Adrenal gland (tissue), 12 donors: ENCODE results near the gene AOC1. TPM values are rescaled to one million over a fixed set of nuclear protein-coding genes. Genes with fewer than 3 reads are reported as not detected.

Experiments used
- DNase-seq, 7 donors: peaks; one replicate each; pipeline ENCODE4 v3.0.0-alpha.2; 2019 to 2020
- H3K27ac ChIP-seq, 5 donors: fragments of 200-600 bp; sonication (generic) in 4 of 5; 1 replicate in 3 of 5; 2 replicates in 2 of 5; pipeline versions ENCODE4 v1.5.1 to v1.8.0; 2016 to 2020; ENCODE audit warnings: mild to moderate bottlenecking in 1 of 5
- H3K27me3 ChIP-seq: fragments of 200-600 bp; 2 replicates; pipeline ENCODE4 v1.8.0; 2021
- H3K36me3 ChIP-seq, 2 donors: fragments of 200-600 bp; replicated peaks in 1 of 2; 1 replicate in 1 of 2; 2 replicates in 1 of 2; pipeline versions ENCODE4 v1.5.1 to v1.8.0; 2018 to 2022
- H3K4me1 ChIP-seq, 2 donors: fragments of 200-600 bp; replicated peaks in 1 of 2; 1 replicate in 1 of 2; 2 replicates in 1 of 2; pipeline versions ENCODE4 v1.5.1 to v1.8.0; 2018 to 2021
- H3K4me3 ChIP-seq, 4 donors: fragments of 200-600 bp; sonication (generic) in 3 of 4; one replicate each; pipeline ENCODE4 v1.5.1; 2016 to 2018
- H3K9me3 ChIP-seq, 3 donors: fragments of 200-600 bp; sonication (generic) in 1 of 3; replicated peaks in 1 of 3; 1 replicate in 2 of 3; 2 replicates in 1 of 3; pipeline versions ENCODE4 v1.5.1 to v1.8.0; 2016 to 2021
- CTCF ChIP-seq, 6 experiments: fragments of 450-650 bp in 4 of 6; fragments of 200-600 bp in 2 of 6; sonication (generic) in 1 of 6; IDR thresholded peaks; 1 replicate in 5 of 6; 2 replicates in 1 of 6; pipeline versions ENCODE4 v1.5.1 to v1.8.0; 2016 to 2021; ENCODE audit warnings: antibody characterized with exemption in 6 of 6, mild to moderate bottlenecking in 2 of 6, moderate library complexity in 1 of 6
- POLR2A ChIP-seq, 2 donors: fragments of 450-650 bp; IDR thresholded peaks; one replicate each; pipeline ENCODE4 v1.6.1; 2017; ENCODE audit warnings: antibody characterized with exemption in 2 of 2, mild to moderate bottlenecking in 2 of 2, moderate library complexity in 1 of 2
- WGBS, 4 donors: extraction: QIAGEN DNeasy Blood & Tissue Kit in 2 of 4; methylation state at CpG; one replicate each; pipeline versions ENCODE4 v1.1.5 to v1.1.7; 2013 to 2017; 5-methylcytosine and 5-hydroxymethylcytosine counted together
- intact Hi-C, 2 donors: fragments of 100-400 bp; cut with DNase I; formaldehyde crosslinking; loops; one replicate each; pipeline versions ENCODE4 v1.14.1 to v1.15.0; 2022 to 2023
- polyA plus RNA-seq, 3 donors: library from polyadenylated mRNA; stranded (reverse); fragments of 200-250 nt in 2 of 3; fragments of 350-450 nt in 1 of 3; fragmentation: Illumina TruSeq in 1 of 3; extraction: RNeasy Lipid Tissue Mini Kit (QIAGEN cat#74804) in 1 of 3; gene quantifications; one replicate each; pipeline ENCODE4 v1.2.3, GENCODE V29; 2013 to 2014
- total RNA-seq, 9 donors: library from RNA; depleted of rRNA in 4 of 9; stranded (reverse); fragments of >200 nt in 4 of 9; fragments of 120-200 nt in 1 of 9; fragmentation: NEBNext Ultra II Directional in 1 of 9; extraction: Animal tissue kit (Norgen Biotek cat#: 25700) in 1 of 9; gene quantifications; one replicate each; pipeline versions ENCODE4 v1.1.0 to v1.2.4, GENCODE V29; 2013 to 2023
- donor health status: healthy with polysubstance abuse.
- donor health status: Bipolar disorder and iron deficiency.
- donor health status: DM: yes; HTN: yes; CAD: no.
- donor health status: DM: no; HTN: no; CAD: no.
- donor health status: DM: no; HTN: no; CAD: no.
- donor health status: DM: yes; HTN: yes; CAD: no.

AOC1 gene
- total and polyA plus RNA-seq, 12 donors = 0.10 to 0.32 (median 0.15) TPM; not detected in 7

GRCh38 chr7:150900675-150901074, 48.4 kb downstream of the AOC1 start:
- Histone ChIP-seq H3K4me1 (peaks cover 18 to 22% of the 10 kb centered on the region in 2 donors), H3K9me3 (no peaks in the 10 kb centered on the region), H3K27ac (no peak overlapping the region), H3K27me3 (no peaks in the 10 kb centered on the region), H3K4me3 (no peak overlapping the region), H3K36me3 (no peaks in the 10 kb centered on the region)
- TF ChIP-seq CTCF (IDR thresholded peaks at IDR 0.05) = no peak
- TF ChIP-seq POLR2A (IDR thresholded peaks at IDR 0.05) = no peak
- intact Hi-C loops = no loop called here
- WGBS, 4 donors = 83 to 93% (median 85%) methylated on average over 6 to 8 of the region's 8 CpGs
- no peak for DNase-seq

- 29 to 38% (median 32%) methylated on average over 15 of the region's 15 CpGs for WGBS, 4 donors
- Histone ChIP-seq H3K4me3 (no peak overlapping the region), H3K9me3 (no peaks in the 10 kb centered on the region), H3K27me3 (no peaks in the 10 kb centered on the region), H3K27ac (peak overlapping the region in 1 of 5 donors; percentile 44), H3K4me1 (peaks cover 18 to 22% of the 10 kb centered on the region in 2 donors), H3K36me3 (no peaks in the 10 kb centered on the region)
- intact Hi-C loops = no loop called here
- peak; percentile 56 to 83 (median 74) for DNase-seq
- no peak for TF ChIP-seq POLR2A (IDR thresholded peaks at IDR 0.05)
- no peak for TF ChIP-seq CTCF (IDR thresholded peaks at IDR 0.05)
These were observed 49.1 kb downstream of the AOC1 start for GRCh38 chr7:150901160-150902035.

- 57 to 70% (median 63%) methylated on average over 12 to 14 of the region's 14 CpGs for WGBS, 4 donors
- TF ChIP-seq POLR2A (IDR thresholded peaks at IDR 0.05) (no peak), CTCF (IDR thresholded peaks at IDR 0.05) (no peak)
- Histone ChIP-seq H3K9me3 (no peaks in the 10 kb centered on the region), H3K36me3 (no peaks in the 10 kb centered on the region), H3K27ac (no peak overlapping the region), H3K27me3 (no peaks in the 10 kb centered on the region), H3K4me1 (peaks cover 18 to 22% of the 10 kb centered on the region in 2 donors), H3K4me3 (no peak overlapping the region)
- no peak for DNase-seq
- intact Hi-C loops = no loop called here
These were observed 50.0 kb downstream of the AOC1 start for GRCh38 chr7:150902078-150903033.

DNA sequence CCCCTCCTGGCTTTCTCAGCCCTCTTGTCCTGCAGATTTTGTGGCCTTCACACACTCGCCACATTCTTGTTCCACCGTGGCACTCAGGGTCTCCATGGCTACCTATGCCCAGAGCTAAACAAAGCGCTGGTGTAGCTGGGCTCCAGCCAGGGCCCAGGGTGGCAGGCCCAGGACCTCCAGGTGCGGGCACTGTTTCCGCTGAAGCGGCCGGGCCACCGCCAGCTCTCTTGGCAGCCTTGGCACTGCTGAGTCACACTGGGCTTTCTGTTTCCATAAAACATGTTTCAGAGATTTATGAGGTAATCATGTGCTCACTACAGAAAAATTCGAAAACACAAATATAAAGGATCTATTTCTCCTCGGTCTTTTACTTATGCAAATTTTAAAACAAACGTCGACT, 51.3 kb downstream of the AOC1 start:
- 25 to 48% (median 41%) methylated on average over 11 to 12 of the region's 12 CpGs for WGBS, 4 donors
- H3K27ac ChIP-seq = peak overlapping the region in 2 of 5 donors; percentile 25 to 27
- TF ChIP-seq POLR2A (IDR thresholded peaks at IDR 0.05) (no peak), CTCF (IDR thresholded peaks at IDR 0.05) (no peak)
- no peaks in the 10 kb centered on the region for H3K9me3 ChIP-seq
- H3K27me3 ChIP-seq = no peaks in the 10 kb centered on the region
- H3K36me3 ChIP-seq = no peaks in the 10 kb centered on the region
- H3K4me1 ChIP-seq = peaks cover 18% of the 10 kb centered on the region in 2 donors
- no peak overlapping the region for H3K4me3 ChIP-seq
- intact Hi-C loops = no loop called here
- peak; percentile 78 to 91 (median 88) for DNase-seq
